Measurements from ENCODE around the gene ENPP1. TPM values are rescaled to one million over a fixed set of nuclear protein-coding genes. Genes with fewer than 3 reads are reported as not detected.

ENPP1 gene
- total RNA-seq, 1 donor: 0.21 TPM

DNA sequence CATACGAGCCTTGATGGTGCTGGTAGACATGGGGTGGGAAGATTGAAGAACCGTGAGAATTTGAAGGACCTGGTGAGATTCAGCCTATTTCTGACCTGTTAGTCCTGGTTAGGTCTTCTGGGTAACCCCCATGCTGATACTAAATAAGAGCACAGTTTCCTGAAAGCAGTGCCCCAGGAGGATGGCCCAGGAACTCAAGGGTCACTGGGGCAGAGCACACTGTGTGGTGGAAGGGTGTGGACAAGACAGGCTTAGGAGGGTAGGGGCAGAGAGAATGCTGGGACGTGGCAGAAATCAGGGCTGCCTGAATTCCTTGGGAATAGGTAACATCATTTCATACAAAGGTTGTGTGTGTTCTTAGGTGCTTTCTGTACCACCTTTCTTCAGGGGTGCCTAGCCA is 31.9 kb upstream of the ENPP1 start:
- Histone ChIP-seq H3K9me3 (ENCODE audit: low read depth, low read length) (no peaks in the 10 kb centered on the region), H3K4me3 (ENCODE audit: low read length) (no peak overlapping the region), H3K27me3 (ENCODE audit: insufficient read depth, low read length) (no peaks in the 10 kb centered on the region)

DNA sequence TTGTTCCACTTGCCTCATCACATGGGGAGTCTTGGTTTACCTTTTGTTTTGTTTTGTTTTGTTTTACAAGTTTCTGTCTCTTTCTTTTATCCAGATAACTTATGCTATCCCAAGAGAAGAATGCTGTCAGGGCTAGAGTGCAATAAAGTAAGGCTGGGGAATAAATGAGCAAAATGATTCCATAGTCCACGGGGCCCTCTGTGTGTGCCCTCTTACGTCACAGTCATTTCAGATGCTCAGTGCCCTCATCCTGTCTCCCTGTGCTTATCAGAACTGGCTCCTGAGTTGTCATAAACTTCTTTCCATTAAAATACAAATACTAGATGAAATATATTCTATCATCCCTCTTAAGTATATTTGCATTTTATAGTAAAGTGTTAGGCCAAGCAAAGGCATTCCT is 30.8 kb upstream of the ENPP1 start:
- Histone ChIP-seq H3K4me1 (ENCODE audit: insufficient read depth, low read length) (no peaks in the 10 kb centered on the region), H3K27me3 (ENCODE audit: insufficient read depth, low read length) (no peaks in the 10 kb centered on the region), H3K4me3 (ENCODE audit: low read length) (no peak overlapping the region), H3K9me3 (ENCODE audit: low read depth, low read length) (no peaks in the 10 kb centered on the region)

More for the DNA sequence above, 31.9 kb upstream of the ENPP1 start:
- H3K4me1 ChIP-seq (ENCODE audit: insufficient read depth, low read length): no peaks in the 10 kb centered on the region

DNA sequence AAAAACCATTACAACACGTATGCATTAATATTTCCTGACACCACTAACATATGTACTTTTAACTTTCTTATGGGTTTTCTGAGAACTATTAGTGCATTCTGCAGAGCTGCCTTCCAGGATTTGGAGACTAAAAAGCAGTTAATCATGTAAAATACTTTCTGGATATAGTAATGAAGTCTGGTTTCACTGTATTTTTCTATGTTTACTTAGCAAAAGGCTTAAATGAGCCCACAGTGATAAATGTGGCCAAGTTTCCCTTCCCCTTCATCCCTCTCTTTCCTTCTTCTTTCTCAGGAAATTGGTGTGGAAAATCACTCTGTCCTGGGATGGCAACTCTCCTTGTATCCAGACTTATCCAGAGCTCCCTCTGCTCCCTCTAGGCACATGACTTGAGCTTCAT is 29.7 kb upstream of the ENPP1 start:
- Histone ChIP-seq H3K4me3 (ENCODE audit: low read length) (no peak overlapping the region), H3K27me3 (ENCODE audit: insufficient read depth, low read length) (no peaks in the 10 kb centered on the region), H3K9me3 (ENCODE audit: low read depth, low read length) (no peaks in the 10 kb centered on the region), H3K4me1 (ENCODE audit: insufficient read depth, low read length) (no peaks in the 10 kb centered on the region)

DNA sequence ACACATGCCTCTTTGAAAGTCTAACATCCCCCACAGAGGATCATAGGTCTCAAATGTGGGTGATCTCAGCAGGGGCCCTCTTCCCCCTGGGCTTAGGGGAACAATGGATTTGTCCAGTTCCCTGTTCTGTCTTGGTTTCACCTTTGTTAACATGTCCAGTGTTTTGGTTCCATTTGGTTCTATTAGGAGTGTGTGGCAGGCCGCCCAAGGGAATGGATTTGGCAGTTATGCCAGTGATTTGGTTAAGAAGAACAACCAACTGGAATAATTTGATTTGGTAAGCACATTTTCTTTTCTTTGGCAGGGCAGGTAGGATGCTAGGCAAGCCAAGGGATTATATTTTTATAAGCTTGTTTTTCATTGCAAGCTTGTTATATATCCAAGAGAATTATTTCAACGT is 28.5 kb upstream of the ENPP1 start:
- no peaks in the 10 kb centered on the region for H3K9me3 ChIP-seq (ENCODE audit: low read depth, low read length)
- H3K4me1 ChIP-seq (ENCODE audit: insufficient read depth, low read length): no peaks in the 10 kb centered on the region
- H3K4me3 ChIP-seq (ENCODE audit: low read length): no peak overlapping the region
- no peaks in the 10 kb centered on the region for H3K27me3 ChIP-seq (ENCODE audit: insufficient read depth, low read length)

DNA sequence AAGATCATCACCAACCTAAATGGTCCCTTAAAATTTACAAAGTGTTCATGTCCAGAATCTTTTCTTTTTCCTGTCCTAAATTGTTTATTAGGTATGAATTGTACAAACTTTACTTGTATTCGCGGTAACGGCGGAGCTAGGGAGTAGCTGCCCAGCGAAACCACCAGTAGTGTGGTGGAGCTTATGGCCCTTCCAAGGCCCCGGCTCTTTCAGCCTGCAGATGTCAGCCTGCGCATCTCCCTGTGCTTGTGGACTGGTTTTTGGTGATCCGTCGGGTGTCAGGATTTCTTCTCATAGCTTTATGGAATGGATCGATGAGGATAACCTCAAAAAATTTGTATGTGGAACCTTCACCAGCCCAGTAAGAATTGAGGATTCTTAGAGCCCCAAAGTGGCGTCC is 27.2 kb upstream of the ENPP1 start:
- Histone ChIP-seq H3K4me3 (ENCODE audit: low read length) (no peak overlapping the region), H3K4me1 (ENCODE audit: insufficient read depth, low read length) (no peaks in the 10 kb centered on the region), H3K9me3 (ENCODE audit: low read depth, low read length) (no peaks in the 10 kb centered on the region), H3K27me3 (ENCODE audit: insufficient read depth, low read length) (no peaks in the 10 kb centered on the region)

DNA sequence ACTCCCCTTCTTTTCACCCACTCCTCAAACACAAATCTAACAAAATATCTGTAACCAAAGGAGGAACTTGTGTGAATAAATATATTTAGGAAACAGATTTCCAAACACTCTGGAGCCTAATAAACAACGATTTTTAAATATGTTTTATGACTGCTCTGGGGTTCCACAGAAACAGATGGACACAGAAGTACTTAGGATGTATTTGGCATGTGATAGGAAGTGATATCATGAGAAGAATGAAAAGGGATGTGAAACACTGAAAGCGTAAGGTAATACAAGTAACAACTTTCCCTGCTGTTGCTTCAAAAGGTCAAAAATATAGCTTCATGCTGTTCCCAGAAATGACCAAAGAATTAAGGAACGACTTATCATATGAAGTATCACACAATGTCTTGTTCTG is 26.1 kb upstream of the ENPP1 start:
- Histone ChIP-seq H3K9me3 (ENCODE audit: low read depth, low read length) (peaks cover 5% of the 10 kb centered on the region), H3K4me3 (ENCODE audit: low read length) (no peak overlapping the region), H3K27me3 (ENCODE audit: insufficient read depth, low read length) (no peaks in the 10 kb centered on the region), H3K4me1 (ENCODE audit: insufficient read depth, low read length) (no peaks in the 10 kb centered on the region)

DNA sequence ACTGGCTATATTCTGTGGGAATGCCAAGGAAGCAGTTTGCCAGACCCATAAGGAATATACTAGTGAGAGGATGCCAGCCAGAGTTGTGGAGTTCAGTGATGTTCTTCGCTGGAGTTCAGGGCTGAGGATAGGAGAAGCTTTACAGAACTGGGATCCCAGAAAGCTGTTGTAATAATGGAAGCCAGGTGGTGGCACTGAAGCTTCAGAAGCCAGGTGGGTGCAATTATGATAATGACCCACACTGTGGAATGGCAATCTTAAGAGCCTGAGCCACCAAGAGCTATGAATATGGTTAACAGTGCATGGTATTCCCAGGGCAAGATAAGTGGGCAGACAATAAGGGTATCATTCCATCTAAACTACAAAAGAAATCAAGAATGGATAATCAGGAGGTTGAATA is 25.1 kb upstream of the ENPP1 start:
- Histone ChIP-seq H3K4me3 (ENCODE audit: low read length) (no peak overlapping the region), H3K9me3 (ENCODE audit: low read depth, low read length) (peaks cover 6% of the 10 kb centered on the region), H3K4me1 (ENCODE audit: insufficient read depth, low read length) (no peaks in the 10 kb centered on the region), H3K27me3 (ENCODE audit: insufficient read depth, low read length) (no peaks in the 10 kb centered on the region)

DNA sequence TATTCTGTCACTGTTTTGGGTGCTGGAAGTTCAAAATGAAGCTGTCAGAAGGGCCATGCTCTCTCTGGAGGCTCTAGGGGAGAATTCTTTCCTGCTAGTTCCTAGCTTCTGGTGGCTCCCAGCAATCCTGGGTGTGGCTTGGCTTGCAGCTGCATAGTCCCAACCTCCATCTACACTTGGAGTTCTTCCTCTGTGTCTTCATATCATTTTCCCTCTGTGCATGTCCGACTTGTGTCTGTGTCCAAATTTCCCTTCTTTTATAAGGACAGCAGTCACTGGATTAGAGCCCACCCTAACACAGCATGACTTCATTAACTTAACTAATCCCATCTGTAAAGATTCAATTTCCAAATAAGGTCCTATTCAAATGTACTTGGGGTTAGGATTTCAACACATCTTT is 23.3 kb upstream of the ENPP1 start:
- no peak overlapping the region for H3K4me3 ChIP-seq (ENCODE audit: low read length)
- peaks cover 6% of the 10 kb centered on the region for H3K9me3 ChIP-seq (ENCODE audit: low read depth, low read length)
- H3K27me3 ChIP-seq (ENCODE audit: insufficient read depth, low read length): no peaks in the 10 kb centered on the region
- no peaks in the 10 kb centered on the region for H3K4me1 ChIP-seq (ENCODE audit: insufficient read depth, low read length)

DNA sequence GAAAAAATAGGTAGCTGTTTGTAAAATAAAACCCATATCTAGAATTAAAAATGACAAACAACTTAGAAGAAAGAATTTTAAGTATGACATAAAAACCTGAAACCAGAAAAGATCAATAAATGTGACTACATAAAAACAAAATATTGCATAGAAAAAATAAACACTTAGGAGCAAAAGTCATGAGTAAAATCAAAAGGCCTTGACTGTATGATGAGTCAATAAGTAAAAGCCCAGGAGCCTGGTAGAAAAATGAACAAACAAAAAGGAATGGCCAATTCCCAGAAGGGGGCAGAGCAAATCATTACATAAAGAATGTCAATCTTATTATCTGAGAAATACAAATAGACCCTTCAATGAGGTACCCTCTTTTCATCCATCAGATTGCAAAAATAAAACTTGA is 20.7 kb upstream of the ENPP1 start:
- Histone ChIP-seq H3K9me3 (ENCODE audit: low read depth, low read length) (peaks cover 6% of the 10 kb centered on the region), H3K27me3 (ENCODE audit: insufficient read depth, low read length) (no peaks in the 10 kb centered on the region), H3K4me3 (ENCODE audit: low read length) (no peak overlapping the region), H3K4me1 (ENCODE audit: insufficient read depth, low read length) (no peaks in the 10 kb centered on the region)

DNA sequence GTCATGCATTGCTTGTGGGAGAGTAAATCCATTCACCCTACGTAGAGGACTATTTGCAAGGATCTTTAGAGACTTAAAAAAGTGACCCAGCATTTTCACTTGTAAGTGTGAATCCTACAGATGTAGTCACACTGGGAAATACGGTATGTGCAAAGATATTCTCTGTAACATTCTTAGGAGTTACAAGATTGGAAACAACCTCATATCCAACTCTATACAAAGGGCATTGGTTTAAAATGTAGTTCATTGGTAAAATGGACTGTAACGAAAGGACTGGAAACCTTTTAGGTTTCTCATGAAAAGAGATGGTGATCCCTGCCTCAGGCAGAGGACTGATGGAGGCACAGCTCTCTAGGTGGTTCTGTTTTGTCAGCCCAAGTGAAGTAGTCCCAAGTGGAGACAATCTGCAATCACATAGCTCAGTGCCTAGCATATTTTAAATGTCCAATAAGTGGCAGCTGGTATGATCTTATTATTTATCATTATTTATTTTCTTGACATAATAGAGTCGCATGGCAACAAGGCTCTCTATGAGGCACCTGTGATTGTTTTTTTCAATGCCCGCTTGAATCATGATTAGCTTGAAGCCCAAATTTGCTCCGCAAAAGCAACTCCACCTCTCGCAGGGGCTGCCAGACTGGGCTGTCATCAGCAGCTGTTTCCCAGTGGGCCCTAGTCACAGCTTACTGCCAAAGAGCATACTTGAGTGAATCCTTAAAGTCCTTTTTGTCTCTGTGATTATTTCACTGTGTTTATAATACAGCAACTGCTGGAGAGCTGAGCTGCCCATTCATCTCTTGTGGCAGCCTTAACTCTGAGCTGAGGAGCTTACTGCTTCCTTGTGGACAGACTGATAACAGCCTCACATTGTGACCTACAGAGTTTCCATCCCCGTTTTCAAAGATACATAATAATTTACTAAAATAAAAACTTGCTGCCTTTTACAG is 19.8 kb upstream of the ENPP1 start:
- Histone ChIP-seq H3K4me1 (ENCODE audit: insufficient read depth, low read length) (no peaks in the 10 kb centered on the region), H3K27me3 (ENCODE audit: insufficient read depth, low read length) (no peaks in the 10 kb centered on the region), H3K9me3 (ENCODE audit: low read depth, low read length) (peaks cover 6% of the 10 kb centered on the region), H3K4me3 (ENCODE audit: low read length) (no peak overlapping the region)

DNA sequence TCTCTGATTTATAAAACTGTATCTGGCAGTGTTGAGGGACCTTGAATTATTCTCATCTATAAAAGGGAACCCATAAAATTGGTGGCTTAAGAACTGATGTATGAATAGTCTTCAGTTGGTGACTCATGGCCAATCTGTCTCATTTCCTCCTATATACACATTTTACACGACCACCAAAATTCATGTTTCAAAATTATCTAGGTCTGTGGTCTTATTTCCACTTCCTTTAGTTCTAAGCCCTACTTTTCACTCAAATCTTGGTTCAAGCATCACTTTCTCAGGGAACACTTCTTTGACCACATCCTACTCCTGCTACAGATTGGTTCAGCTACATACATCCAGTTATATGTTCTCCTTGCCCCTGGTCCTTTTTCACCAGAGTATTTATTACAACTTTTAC is 18.6 kb upstream of the ENPP1 start:
- Histone ChIP-seq H3K4me1 (ENCODE audit: insufficient read depth, low read length) (no peaks in the 10 kb centered on the region), H3K4me3 (ENCODE audit: low read length) (no peak overlapping the region), H3K27me3 (ENCODE audit: insufficient read depth, low read length) (no peaks in the 10 kb centered on the region), H3K9me3 (ENCODE audit: low read depth, low read length) (peaks cover 6% of the 10 kb centered on the region)

DNA sequence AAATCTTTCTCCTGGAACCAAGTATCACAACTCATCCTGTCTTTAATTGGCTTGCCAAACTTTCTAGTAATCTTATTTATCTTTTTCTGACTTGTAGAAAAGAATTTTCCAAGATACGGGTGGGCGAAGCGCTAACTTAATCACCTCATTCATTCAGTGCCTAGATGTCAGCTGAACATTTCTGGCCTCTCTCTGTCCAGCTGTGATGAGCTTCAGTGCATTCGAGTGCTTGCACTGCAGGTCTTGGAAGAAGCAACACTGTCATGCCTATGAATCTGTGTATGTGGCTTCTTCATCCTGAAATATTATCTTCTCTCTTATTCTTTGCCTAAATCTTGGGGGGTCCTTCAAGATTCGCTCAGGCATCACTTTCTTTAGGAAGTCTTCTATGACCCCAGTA is 16.3 kb upstream of the ENPP1 start:
- H3K4me3 ChIP-seq (ENCODE audit: low read length): no peak overlapping the region
- H3K4me1 ChIP-seq (ENCODE audit: insufficient read depth, low read length): no peaks in the 10 kb centered on the region
- no peaks in the 10 kb centered on the region for H3K27me3 ChIP-seq (ENCODE audit: insufficient read depth, low read length)
- H3K9me3 ChIP-seq (ENCODE audit: low read depth, low read length): peaks cover 3% of the 10 kb centered on the region

DNA sequence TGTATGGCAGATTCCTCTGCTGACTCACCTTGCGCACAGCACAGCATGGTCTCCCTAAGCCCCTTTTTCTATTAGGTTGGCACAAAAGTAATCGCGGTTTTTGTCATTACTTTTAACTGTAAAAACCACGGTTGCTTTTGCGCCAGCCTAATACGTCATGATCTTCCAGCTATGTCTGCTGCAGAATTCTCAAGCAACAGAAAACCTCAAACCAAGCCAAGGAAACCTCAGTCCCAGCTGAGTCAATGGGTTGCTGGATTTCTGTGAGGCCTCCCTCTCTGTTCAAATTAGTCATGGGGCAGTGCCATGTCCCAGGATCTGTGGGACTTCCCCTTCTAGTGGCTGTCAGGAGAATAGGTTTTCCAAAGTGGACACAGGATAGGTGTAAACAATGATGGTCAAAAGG is 15.7 kb upstream of the ENPP1 start:
- peaks cover 6% of the 10 kb centered on the region for H3K27me3 ChIP-seq (ENCODE audit: insufficient read depth, low read length)
- H3K9me3 ChIP-seq (ENCODE audit: low read depth, low read length): no peaks in the 10 kb centered on the region
- no peak overlapping the region for H3K4me3 ChIP-seq (ENCODE audit: low read length)
- H3K4me1 ChIP-seq (ENCODE audit: insufficient read depth, low read length): no peaks in the 10 kb centered on the region

DNA sequence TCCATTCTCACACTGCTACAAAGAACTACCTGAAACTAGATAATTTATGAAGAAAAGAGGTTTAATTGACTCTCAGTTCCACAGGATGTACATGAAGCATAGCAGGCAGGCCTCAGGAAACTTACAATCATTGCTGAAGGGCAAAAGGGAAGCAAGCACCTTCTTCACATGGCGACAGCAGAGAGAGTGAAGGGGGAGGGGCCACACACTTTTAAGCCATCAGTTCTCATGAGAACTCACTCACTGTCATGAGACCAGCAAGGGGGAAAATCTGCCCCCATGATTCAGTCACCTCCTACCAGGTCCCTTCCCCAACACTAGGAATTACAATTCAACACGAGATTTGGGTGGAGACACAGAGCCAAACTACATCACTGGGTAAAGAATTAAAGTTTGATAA is 12.5 kb upstream of the ENPP1 start:
- peaks cover 13% of the 10 kb centered on the region for H3K9me3 ChIP-seq (ENCODE audit: low read depth, low read length)
- H3K27me3 ChIP-seq (ENCODE audit: insufficient read depth, low read length): peaks cover 23% of the 10 kb centered on the region
- no peak overlapping the region for H3K4me3 ChIP-seq (ENCODE audit: low read length)
- H3K4me1 ChIP-seq (ENCODE audit: insufficient read depth, low read length): no peaks in the 10 kb centered on the region

DNA sequence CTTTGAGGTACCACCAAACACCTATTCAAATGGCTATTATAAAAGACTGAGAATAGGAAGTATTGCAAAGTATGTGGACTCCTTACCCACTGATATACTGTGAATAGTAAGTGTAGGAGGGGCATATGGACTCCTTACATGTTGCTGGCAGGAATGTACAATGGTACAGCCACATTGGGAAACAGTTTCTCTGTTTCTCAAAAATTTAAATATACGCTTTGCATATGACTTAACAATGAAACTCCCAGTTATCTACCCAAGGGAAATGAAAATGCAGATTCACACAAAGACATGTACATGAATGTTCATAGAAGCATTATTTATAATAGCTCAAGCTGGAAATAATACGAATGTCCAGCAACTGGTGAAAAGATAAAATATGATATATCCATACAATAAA is 5.5 kb upstream of the ENPP1 start:
- H3K4me3 ChIP-seq (ENCODE audit: low read length): no peak overlapping the region
- H3K9me3 ChIP-seq (ENCODE audit: low read depth, low read length): peaks cover 13% of the 10 kb centered on the region
- H3K27me3 ChIP-seq (ENCODE audit: insufficient read depth, low read length): peaks cover 28% of the 10 kb centered on the region
- no peaks in the 10 kb centered on the region for H3K4me1 ChIP-seq (ENCODE audit: insufficient read depth, low read length)

All from mononuclear cell (primary cell).